T-helper 22 cell (primary cell): ENCODE measurements around the gene FNBP1L.
"Not testable (repeated sequence)": the region's sequence is repeated elsewhere in the genome, so short reads cannot be mapped to it uniquely, and the experiment has no call there.

Experiments
- DNase-seq: peaks from one replicate; pipeline ENCODE4 v3.0.0-alpha.2; 2020; ENCODE audit warnings: low read depth

The FNBP1L gene

DNA sequence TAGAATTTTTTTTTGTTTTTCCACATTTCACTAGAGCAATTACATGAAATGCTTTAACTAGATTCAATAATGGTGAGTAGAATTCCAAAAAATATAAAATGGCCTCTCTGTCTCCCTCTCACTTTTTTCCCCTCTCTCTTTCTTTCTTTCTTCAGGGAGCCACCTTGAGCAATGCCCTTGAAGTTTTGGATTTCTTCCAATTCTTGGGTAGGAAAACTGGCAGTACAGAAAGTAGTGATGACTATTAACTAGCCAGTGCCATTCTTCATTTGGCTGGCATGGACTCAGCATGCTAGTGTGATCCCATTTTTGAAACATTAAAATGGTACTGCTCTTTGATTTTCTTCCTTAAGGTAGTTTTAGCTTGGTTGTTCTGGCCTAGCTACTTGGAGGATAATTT lies 4.5 kb upstream of the FNBP1L start:
- DNase-seq = no peak

DNA sequence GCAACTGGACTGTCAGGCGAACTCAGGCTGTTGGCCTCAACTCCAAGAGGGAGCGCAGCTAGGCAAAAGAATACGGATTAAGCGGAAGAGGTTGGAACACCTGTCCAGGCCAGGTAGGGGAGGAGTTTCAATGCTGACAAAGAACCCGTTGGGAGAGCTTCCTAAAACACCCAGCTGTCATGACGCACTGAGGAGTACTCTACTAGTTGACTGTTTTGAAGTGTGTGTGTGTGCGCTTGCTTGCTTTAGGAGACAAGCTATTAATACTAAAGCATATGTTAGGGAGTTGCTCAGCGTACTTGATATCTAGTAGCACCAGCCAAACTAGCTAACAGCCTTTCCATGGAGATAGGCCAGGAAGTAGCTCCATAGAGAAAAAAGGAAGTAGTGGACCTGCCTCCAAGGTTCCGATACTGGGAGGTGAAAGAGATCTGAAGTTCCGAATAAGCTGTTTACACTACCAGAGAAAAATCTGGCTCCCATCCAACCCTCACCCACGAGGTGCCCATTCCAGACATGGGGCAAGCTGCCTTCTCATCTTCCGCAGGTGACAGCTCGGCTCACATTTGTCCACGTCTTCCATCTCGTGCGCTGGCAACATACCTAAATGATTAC lies 974 bp upstream of the FNBP1L start:
- no peak for DNase-seq

DNA sequence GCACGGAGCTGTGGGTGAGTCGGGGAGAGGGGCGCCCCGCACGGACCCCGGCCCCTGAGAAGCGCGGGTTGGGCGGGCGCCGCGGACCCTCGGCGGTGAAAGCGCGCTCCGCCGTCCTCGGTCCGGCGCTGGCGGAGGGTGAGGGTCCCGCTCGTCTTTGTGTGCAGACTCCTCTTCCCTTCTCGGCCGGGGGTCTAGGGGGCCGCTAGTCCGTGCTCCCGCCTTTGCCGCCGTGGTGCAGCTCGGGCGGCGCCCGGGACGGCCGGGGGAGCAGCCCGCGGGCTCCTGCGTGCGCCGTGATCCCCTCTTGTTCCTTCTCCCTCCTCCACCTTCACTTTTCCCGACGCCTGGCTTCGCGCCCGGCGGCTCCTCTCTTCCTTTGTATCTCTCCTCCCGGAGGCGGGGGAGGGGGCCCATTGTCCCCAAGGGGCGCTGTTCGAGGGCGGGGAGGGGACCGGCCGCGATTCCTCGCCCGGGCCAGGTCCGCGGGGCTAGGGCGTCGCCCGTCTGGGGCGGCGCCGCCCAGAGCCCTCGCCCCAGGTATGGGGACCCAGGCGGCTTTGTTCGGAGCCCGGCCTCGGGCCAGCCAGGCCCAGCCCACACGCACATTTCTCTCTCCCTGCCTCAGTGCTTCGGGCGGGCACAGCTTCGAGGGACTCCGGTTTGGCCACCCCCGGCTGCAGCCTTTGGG lies 519 bp downstream of the FNBP1L start:
- peak; percentile 7 for DNase-seq

DNA sequence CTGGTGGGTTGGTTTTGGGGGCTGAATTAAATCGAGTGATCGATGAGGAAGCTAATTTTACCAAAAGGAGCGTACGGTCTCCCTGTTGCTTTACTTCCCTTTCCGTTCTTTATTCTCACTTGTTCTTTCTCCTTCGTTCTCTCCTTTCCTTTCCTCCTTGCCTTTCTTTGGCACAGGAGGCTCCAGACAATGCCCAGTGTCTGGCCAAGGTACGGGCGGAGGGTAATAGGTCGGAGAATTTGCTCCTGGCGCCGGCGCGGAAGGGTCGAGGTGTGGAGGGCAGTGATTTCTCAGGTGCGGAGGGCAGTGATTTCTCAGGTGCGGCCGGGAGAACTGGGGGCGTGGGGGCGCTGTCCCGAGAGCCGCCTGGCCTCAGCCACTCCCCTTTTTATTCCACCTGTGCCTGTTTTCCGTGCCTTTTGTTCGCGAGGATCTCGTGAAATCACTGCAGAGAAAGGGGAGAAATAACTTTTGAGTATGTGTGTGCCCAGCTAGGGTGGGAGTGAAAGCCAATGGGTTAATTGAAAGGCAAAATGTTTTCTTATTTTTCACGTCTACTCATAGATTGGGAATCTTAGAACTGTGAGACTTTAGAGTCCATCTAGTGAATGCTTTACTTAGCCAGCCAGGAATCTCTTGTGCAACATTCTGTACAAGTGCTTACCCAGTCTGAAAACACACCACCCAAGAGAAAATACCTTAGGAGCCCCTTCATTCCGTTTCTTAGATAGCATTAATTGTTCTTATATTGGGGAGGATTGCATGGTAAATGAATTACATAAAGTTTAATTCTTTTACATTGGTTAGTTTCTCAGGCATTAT lies 1.3 kb downstream of the FNBP1L start:
- no peak for DNase-seq

DNA sequence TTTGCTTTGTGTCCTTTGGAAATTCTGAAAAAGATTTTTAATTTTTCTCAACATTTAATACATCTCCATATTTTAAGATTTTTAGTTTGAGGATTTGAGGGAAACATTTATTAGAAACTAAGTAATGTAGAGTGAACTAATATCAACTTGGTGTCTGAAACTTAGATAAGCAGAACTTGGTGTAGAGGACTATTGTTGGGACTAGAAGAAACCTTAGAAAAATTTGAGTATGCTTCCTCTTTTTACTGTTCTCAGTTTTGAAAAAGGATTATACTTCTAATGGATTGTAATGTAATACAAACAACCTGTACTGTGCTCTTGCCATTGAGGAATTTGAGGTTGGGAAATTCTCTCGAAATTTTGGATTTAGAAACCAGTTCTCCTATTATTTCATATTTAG lies 2.4 kb downstream of the FNBP1L start:
- no peak for DNase-seq

GRCh38 chr1:93453911-93454310 lies 6.0 kb downstream of the FNBP1L start:
- DNase-seq = no peak

- no peak for DNase-seq
Measured at GRCh38 chr1:93459126-93459525, 11.2 kb downstream of the FNBP1L start.

DNA sequence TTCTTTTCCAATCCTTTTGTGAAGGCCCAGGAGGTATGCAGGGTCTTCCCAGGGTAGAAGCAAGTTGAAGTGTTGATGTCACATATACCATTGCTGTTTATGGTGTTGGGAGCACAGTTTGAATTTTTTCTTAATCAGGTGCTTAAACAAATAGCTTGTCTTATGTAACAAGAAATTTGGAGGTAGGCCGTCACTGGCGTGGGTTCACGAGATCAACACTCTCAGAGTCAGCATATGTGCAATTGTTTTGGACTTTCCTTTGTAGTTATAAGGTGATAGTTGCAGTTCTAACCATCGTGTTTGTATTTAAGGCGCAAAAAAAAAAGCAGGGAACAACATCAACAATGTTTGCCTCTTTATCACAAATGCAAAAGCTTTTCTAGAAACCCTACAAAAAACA lies 13.3 kb downstream of the FNBP1L start:
- no peak for DNase-seq

GRCh38 chr1:93463960-93464359 lies 16.0 kb downstream of the FNBP1L start:
- no peak for DNase-seq

- not testable (repeated sequence) for DNase-seq
Measured at GRCh38 chr1:93465371-93466082, 17.6 kb downstream of the FNBP1L start.

DNA sequence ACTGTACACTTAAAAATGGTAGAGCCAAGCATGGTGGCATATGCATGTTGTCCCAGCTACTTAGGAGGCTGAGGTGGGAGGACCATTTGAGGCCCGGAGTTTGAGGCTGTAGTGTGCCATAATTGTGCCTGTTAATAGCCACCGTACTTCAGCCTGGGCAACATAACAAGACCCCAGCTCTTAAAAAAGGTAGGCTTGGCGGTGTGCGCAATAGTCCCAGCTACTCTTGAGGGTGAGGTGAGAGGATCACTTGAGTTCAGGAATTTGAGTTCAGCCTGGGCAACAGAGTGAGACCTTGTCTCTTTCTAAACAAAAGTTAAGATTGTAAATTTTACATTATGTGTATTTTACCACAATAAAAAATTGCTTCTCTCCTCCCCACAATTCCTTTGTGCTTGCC lies 19.7 kb downstream of the FNBP1L start:
- no peak for DNase-seq

DNA sequence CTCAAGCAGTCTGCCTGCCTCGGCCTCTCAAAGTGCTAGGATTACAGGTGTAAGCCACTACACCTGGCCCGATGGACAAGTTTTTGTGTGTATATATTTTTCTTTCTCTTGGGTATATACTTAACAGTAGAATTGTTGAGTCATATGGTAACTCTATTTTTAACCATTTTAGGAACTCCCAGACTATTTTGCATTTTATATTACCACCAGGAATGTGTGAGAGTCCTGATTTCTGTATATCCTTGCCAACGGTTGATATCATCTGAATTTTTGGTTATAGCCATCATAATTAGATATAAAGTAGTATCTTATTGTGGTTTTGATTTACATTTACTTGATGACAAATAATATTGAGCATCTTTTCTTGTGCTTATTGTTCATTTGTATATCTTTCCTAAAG lies 20.7 kb downstream of the FNBP1L start:
- DNase-seq = no peak

DNA sequence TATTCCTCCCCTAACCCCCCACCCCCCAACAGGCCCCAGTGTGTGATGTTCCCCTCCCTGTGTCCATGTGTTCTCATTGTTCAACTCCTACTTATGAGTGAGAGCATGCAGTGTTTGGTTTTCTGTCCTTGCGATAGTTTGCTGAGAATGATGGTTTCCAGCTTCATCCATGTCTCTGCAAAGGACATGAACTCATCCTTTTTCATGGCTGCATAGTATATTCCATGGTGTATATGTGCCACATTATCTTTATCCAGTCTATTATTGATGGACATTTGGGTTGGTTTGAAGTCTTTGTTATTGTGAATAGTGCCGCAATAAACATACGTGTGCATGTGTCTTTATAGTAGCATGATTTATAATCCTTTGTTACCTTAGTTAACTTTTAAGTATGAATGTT lies 21.3 kb downstream of the FNBP1L start:
- DNase-seq = not testable (repeated sequence)

- DNase-seq = no peak
Measured at GRCh38 chr1:93471284-93471683, 23.4 kb downstream of the FNBP1L start.

GRCh38 chr1:93471911-93472310 lies 24.0 kb downstream of the FNBP1L start:
- no peak for DNase-seq

- DNase-seq = no peak
Measured at GRCh38 chr1:93474321-93474720, 26.4 kb downstream of the FNBP1L start.

DNA sequence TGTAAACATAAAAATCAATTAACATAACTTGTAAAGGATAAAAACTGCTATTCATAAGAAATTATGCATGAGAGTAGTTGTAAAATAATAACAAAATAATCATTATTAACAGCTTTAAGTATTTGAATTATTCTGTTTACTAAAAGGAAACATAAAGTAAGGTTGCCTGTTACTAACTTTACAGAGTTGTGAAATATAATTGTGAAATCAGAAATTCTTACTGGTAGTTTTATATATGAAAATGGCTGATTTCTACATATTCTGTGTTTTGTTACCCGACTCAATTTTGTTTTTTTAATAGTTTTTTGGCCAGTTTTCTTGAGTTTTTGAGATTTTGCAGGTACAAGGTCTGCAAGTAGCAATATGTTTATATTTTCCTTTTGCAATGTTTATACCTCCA lies 27.8 kb downstream of the FNBP1L start:
- no peak for DNase-seq

DNA sequence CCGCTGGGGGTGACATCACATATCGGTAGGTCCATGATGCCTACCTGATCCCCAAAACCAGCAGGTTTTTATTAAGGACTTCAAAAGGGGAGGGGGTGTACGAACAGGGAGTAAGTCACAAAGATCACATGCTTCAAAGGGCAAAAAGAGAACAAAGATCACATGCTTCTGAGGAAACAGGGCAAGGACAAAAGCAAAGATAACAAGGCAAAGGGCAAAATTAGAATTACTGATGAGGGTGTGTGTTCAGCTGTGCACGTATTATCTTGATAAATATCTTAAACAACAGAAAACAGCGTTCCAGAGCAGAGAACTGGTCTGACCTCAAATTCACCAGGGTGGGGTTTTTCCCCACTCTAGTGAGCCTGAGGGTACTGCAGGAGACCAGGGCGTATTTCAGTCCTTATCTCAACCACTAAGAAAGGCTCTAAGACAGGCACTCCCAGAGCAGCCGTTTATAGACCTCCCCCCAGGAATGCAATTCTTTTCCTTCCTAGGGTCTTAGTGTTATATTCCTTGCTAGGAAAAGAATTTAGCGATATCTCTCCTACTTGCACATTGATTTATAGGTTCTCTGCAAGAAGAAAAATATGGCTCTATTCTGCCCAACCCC lies 31.3 kb downstream of the FNBP1L start:
- DNase-seq = not testable (repeated sequence)

- DNase-seq = not testable (repeated sequence)
Measured at GRCh38 chr1:93481899-93482298, 34.0 kb downstream of the FNBP1L start.

DNA sequence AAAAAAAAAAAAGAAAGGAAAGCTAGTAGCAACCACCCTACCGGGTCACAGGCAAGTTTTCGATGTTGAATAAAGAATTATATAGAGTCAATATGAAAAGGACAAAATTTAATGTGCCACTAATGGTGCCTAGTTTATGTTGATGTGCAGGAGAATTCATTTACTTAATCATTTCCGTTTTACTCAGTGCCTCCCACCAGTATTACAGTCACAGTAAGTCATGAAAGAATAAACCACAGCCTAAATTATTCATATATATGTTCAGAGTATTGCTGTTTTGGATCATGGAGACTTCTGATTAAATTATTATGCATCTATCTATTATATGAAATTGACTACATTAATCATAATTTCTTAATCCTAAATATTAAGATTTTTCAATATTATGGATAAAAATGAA lies 35.3 kb downstream of the FNBP1L start:
- no peak for DNase-seq

DNA sequence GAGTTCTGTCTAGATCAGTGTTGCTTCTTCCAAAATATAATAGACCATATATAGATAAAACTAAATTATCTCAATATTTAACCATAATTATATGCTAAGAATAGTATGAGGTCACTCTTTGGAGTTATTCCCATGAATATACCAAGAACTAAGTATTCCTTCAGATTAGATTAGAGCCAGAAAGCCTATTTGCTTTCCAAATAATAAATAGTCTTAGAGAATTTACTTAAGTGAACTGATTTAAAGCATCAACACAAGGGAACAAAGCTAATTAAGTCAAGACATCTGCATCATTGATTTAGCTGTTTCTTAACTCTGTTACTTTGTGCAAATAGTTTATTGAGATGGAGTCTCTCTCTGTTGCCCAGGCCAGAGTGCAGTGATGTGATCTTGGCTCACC lies 35.7 kb downstream of the FNBP1L start:
- DNase-seq = no peak

- DNase-seq = no peak
Measured at GRCh38 chr1:93488207-93488606, 40.3 kb downstream of the FNBP1L start.
